Measurements from ENCODE around the gene GPC6.

- no peak for TF ChIP-seq CTCF (IDR thresholded peaks at IDR 0.05; ENCODE audit: low read depth, low read length)
- TF ChIP-seq EZH2phosphoT487 (IDR thresholded peaks at IDR 0.05; ENCODE audit: low read depth), result no peak
Observed at GRCh38 chr13:93753639-93754038, 527.0 kb downstream of the GPC6 start.
